ENCODE measurements around the gene PTPN9.

Gene PTPN9

DNA sequence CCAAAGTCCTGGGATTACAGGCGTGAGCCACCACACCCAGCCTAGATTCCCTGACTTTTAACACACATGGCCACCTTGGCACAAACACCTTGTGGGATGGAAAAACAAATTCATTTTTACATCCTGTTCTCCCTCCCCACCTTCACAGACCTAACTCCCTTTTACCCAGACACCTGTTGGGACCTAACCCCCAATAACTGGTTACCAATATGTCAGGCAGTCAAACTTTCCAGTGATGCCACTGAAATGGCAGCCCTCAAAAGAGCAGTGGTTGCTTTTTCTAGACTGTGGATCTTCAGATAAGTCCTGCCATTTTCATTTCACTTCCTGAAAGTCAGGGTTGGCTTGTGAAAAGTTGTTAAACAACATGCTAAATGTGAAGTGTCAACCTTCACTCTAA lies 162.5 kb downstream of the PTPN9 start:
- no peak for DNase-seq (ENCODE audit: low spot score)
